GM08714 (cell line): Measurements from ENCODE around the gene CNTD1.
A peak's percentile ranks its signal among the peaks of the same experiment; 100 is the strongest.

ENCODE experiments used
- H3K4me3 ChIP-seq: fragments of 200-500 bp; sonication (Bioruptor generic); 2 replicates; pipeline ENCODE4 v1.5.1; 2014; ENCODE audit warnings: mild to moderate bottlenecking, low read length, inconsistent platforms
- ZNF274 ChIP-seq: IDR thresholded peaks from 2 replicates; pipeline ENCODE4 v1.6.1; 2012; ENCODE audit warnings: mild to moderate bottlenecking, low read depth, low read length

The CNTD1 gene

GRCh38 chr17:42809250-42809649 is 10.6 kb downstream of the CNTD1 start:
- TF ChIP-seq ZNF274: no peak

GRCh38 chr17:42814633-42815399 is 16.2 kb downstream of the CNTD1 start:
- no peak overlapping the region for H3K4me3 ChIP-seq

More at GRCh38 chr17:42809250-42809649, 10.6 kb downstream of the CNTD1 start:
- no peak overlapping the region for H3K4me3 ChIP-seq

GRCh38 chr17:42817866-42818265 is 19.2 kb downstream of the CNTD1 start:
- no peak for TF ChIP-seq ZNF274
- no peak overlapping the region for H3K4me3 ChIP-seq

More at GRCh38 chr17:42814633-42815399, 16.2 kb downstream of the CNTD1 start:
- TF ChIP-seq ZNF274: no peak

GRCh38 chr17:42818379-42818778 is 19.7 kb downstream of the CNTD1 start:
- no peak for TF ChIP-seq ZNF274

GRCh38 chr17:42819939-42820535 is 21.4 kb downstream of the CNTD1 start:
- no peak overlapping the region for H3K4me3 ChIP-seq
- no peak for TF ChIP-seq ZNF274

More at GRCh38 chr17:42818379-42818778, 19.7 kb downstream of the CNTD1 start:
- no peak overlapping the region for H3K4me3 ChIP-seq

GRCh38 chr17:42821176-42821575 is 22.5 kb downstream of the CNTD1 start:
- H3K4me3 ChIP-seq: no peak overlapping the region
- no peak for TF ChIP-seq ZNF274

- no peak for TF ChIP-seq ZNF274
- no peak overlapping the region for H3K4me3 ChIP-seq
Measured at GRCh38 chr17:42827472-42827871, 28.8 kb downstream of the CNTD1 start.

- TF ChIP-seq ZNF274: no peak
- H3K4me3 ChIP-seq: no peak overlapping the region
Measured at GRCh38 chr17:42830971-42831370, 32.3 kb downstream of the CNTD1 start.

- no peak for TF ChIP-seq ZNF274
- peak overlapping the region; percentile 95 for H3K4me3 ChIP-seq
Measured at GRCh38 chr17:42832213-42832933, 33.7 kb downstream of the CNTD1 start.

GRCh38 chr17:42832934-42833766 is 34.5 kb downstream of the CNTD1 start, which contains the start of gene PSME3:
Gene PSME3, plus strand, starts transcription at chr17:42833397. Its CDS starts 235 bp downstream, at chr17:42833632.
- peak within 1 kb of the TSS; percentile 95 for H3K4me3 ChIP-seq
- TF ChIP-seq ZNF274: no peak

GRCh38 chr17:42833767-42834422 is 35.2 kb downstream of the CNTD1 start:
- no peak for TF ChIP-seq ZNF274
- H3K4me3 ChIP-seq: peak overlapping the region; percentile 95

- no peak overlapping the region for H3K4me3 ChIP-seq
- no peak for TF ChIP-seq ZNF274
Measured at GRCh38 chr17:42835732-42836131, 37.1 kb downstream of the CNTD1 start.

GRCh38 chr17:42841975-42842685 is 43.5 kb downstream of the CNTD1 start:
- H3K4me3 ChIP-seq: no peak overlapping the region
- no peak for TF ChIP-seq ZNF274
